Cerebellar cortex (tissue), 1 donor: ENCODE results near the gene KCNS3.
A peak's percentile ranks its signal among the peaks of the same experiment; 100 is the strongest.
"Not testable (repeated sequence)": the region's sequence is repeated elsewhere in the genome, so short reads cannot be mapped to it uniquely, and the experiment has no call there.

Experiments used
- DNase-seq: peaks from one replicate; pipeline ENCODE4 v3.0.0-alpha.2; 2015; ENCODE audit warnings: low spot score

KCNS3 gene

DNA sequence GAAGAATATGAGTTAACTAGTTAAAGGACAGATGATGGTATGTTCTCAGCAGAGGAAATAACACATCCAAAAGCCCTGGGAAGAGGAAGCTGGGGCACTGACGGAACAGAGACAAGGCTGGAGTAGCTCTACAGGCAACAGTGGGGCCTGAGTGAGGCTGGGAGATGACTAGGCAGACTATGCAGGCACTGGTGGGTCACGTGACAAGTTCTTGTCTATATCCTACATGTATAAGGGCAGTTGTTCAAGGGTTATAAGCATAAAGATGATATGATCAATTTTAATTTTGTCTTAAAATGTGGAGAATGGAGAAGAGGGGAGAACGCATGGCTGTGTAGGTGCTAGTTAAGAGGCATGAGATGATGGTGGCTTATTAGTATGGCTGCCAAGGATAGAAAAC, 68.6 kb downstream of the KCNS3 start:
- no peak for DNase-seq

DNA sequence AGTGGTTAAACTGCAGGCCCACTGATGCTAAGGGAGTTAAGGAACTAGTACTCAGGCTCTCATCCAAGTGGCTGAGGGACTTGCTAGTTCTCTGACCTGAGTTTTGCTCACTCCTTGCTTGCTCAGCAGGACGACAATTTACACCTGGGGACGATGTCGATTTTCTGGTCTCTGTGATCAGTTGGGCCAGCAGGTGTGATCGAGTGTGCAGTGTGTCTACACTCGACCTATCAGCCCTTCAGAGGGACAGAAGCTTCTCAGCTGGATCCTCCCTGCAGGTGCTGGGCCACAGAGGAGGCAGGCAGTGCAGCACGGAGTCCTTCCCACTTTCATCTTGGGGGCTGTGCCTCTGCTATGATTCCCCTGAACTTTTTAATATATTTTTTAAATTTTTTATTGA, 71.5 kb downstream of the KCNS3 start:
- DNase-seq = no peak

DNA sequence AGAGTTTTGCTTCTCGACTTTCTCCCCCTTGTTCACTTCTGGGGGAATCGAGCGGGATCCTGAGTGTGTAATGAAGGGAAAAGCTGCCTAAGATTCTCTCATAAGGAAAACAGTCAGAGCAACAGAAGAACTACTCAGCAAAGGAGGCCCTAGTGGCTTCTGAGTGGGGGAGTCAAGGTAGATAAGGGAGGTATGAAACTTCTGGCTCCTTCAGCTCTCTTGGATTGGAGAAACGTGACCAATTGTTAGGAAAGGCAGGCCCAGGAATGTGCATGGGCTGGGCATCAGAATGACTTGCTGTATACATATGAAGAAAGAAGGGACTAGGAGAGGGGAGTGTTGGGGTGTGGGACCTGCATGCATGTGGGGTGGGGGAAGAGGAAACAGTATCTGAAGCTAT, 73.1 kb downstream of the KCNS3 start:
- DNase-seq = no peak

DNA sequence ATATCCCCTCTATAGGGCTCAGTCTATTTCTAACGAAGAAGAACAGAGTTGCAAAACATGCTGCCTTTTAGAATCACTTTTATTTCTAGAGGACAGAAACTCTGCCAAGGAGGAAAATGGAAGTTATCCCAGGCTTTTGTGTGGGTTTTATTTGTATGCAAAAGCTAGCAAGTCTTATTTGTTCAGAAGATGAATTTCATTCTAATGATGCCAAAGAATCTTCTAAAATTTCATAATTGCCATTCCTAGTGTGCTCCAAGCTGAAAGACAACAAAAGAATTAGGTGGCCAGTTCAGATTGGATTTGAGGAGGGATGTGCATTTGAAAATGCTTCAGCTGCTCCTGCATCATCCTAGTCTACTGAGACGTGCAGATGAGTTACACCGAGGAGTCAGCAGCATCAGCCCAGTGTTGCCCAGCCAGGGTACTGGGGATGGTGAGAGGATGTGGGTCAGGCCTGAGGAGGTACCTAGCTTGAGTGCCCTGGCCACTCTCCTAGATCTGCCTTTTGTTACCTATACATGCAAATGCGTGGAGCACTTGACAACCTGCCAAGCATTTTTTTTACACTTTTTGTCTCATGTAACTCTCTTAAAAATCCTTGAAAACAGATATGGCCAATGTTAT, 80.1 kb downstream of the KCNS3 start:
- peak; percentile 1 for DNase-seq

DNA sequence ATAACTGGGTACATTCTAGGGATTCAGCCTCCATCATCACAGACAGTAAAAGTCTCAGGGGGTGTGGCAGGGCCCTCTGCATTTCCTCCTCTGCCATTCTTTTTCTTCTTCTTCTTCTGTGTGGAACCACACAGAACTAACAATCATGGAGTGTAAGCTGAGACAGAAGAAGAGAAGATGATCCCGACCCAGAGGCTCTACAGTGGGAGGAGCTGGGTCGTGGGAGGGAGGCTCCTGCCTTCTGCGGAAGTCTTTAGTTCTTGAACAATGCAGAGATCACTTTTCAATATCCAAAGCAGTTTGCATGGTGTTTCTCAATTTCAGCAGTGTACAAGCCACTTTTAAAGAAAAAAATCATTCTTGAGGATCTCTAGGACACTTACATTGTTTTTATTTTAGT, 80.9 kb downstream of the KCNS3 start:
- no peak for DNase-seq

DNA sequence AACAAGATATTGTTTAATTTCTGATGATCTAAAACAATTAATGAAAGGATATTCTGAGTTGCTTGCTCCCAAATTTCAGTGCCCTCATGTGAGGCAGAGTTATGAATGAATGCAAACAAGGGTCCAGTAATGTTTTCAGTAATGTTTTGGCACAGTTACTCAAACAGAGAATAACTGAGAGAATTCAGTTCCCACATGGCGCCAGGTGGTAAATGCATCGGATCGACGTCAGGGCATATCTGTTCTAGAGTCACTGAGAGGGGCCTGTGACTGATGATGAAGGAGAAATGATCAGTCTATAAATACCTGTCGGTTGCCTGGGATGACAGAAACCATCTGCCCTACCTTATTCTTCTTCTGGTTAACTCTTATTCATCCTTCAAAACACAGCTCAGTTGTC, 81.4 kb downstream of the KCNS3 start:
- no peak for DNase-seq

DNA sequence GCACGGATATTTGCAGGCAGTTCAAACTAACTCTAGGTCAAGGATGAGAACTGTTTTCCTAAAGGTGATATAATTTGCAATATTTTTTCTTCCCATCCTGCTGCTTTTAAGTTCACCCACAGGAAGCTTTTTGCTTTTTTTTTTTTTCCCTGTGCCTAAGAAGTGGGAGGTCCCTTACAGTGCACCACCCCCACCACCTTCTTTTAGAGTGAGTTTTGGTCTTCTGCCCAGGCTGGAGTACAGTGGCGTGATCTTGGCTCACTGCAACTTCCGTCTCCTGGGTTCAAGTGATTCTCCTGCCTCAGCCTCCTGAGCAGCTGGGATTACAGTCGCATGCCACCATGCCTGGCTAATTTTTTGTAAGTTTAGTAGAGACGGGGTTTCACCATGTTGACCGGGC, 82.5 kb downstream of the KCNS3 start:
- no peak for DNase-seq

DNA sequence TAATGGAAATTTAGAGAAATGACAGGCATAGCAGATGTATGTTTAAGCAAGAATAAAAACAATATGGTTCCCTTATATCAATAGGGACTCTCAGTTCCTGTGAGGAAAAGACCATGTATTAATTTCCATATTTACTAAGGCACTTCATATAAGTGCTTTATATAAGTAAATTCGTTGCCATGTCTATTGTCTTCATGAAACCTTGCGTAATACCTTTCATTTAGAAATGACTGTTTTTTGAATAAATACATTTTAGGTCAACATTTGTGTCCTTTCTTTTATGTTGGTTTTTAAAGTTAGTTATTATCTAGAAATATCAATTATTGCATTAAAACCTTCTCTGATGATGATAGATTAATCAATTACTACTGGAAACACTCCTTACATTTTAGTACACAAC, 83.3 kb downstream of the KCNS3 start:
- no peak for DNase-seq

DNA sequence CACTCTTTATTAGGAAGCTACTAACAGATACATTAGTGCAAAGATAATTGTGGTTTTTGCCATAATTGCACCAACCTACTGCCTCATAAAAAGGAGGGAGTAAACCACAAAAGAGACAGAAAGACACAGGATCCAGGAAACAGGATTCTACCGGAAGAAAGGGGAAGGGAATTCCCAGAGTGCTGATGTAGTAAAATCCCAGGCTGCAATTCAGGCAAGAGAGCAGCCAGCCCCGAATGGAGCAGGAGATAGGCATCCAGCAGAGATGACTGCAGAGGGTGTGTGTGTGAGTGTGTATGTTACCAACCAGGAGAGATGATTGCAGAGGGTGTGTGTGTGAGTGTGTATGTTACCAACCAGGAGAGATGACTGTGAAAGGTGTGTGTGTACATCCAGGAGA, 84.4 kb downstream of the KCNS3 start:
- no peak for DNase-seq

DNA sequence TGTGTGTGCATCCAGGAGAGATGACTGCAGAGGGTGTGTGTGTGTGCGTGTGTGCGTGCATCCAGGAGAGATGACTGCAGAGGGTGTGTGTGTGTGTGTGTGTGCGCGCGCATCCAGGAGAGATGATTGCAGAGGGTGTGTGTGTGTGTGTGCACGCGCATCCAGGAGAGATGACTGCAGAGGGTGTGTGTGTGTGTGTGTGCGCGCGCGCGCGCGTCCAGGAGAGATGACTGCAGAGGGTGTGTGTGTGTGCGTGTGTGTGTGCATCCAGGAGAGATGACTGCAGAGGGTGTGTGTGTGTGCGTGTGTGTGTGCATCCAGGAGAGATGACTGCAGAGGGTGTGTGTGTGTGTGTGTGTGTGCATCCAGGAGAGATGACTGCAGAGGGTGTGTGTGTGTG, 85.1 kb downstream of the KCNS3 start:
- DNase-seq = not testable (repeated sequence)

DNA sequence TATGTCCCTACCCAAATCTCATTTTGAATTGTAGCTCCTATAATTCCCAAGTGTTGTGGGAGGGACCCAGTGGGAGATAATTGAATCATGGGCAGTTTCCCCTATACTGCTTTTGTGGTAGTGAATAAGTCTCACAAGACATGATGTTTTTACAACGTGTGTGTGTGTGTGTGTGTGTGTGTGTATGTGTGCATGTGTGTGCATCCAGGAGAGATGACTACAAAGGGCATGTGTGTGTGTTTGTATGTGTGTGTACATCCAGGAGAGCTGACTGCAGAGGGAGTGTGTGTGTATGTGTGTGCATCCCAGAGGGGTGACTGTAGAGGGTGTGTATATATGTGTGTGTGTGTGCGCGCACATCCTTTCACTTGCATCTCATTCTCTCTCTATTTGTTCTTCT, 86.7 kb downstream of the KCNS3 start:
- no peak for DNase-seq

DNA sequence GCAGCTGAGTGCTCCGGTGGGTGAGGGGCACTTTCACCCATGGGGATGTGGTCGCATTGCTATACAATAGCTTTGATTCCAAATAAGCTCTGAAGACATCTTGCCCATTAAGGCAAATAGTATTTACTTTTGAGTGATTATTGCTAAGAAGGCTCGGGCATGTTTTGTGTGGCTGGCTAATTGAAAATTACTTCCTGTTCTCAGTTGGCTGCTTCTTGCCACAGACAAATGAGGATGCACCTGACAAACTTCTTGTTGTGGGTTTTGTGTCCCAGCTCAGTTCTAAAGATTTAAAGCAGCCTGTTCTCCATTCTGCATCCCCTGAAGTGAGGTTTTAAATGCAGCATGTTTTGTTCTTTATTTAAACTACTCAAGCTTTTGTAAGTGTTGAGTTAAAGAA, 88.3 kb downstream of the KCNS3 start:
- no peak for DNase-seq

DNA sequence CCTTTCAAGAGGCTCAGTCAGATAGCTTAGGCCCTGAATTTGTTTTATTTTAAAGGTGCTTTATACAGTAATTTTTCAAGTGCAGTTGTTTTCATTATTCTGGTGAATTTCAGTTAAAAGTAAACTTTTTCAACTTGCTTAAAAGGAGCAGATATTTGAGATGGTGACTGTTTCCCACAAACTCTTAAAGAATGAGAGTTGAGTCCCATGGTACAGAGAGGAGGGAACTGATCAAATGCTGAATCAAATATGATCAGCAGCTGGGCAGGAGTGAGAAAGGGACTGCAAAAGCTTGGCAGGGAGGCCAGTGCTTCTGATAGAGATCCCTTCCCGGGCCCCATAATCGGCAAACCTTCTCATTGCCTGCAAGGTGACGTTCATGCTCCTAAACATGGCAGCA, 91.2 kb downstream of the KCNS3 start:
- no peak for DNase-seq

DNA sequence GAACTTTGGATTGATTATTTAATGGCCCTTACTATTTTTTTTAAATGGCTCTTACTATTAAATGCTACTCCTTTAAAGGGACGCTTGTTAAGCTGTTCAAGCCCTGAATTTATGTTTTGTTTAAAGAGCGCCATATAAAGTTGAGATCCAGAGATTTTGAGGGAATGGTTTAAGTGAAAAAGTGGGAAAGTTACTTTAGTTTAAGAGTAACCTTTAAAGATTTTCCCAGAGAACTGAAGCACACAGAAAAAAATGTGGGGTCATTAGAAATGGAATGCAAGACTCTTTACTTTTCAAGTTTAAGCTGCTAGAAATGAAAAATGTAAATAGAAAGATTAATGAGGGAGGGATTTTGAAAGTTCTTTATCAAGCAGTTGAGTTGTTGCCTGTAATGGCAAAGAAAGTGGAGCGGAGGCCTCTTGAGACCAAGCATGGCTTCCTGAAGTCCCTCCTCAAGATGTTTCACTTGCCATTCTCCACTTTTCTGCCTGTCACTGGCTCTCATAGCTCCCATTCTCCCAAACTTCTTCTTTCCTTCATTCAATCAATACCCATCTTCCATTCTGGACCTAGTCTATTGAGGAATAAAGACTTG, 93.2 kb downstream of the KCNS3 start:
- DNase-seq = no peak

DNA sequence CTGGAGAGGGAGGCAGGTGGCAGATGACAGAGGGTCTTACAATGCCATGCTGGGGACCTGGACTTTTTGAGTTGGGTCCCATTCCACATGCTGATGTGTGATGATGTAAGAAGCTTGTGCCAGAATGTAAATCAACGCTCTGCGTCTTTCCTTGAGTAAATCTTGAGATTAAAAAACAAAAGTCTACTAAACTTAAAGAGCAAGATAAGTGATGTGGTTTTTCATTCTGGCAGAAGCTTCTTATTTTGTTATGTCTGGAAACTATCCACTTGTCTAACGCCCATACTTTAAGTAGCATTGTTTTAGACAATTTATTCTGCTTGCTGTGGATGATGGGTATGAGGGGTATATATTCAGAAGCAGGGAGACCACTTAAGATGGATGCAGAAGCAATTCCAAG, 94.5 kb downstream of the KCNS3 start:
- no peak for DNase-seq

DNA sequence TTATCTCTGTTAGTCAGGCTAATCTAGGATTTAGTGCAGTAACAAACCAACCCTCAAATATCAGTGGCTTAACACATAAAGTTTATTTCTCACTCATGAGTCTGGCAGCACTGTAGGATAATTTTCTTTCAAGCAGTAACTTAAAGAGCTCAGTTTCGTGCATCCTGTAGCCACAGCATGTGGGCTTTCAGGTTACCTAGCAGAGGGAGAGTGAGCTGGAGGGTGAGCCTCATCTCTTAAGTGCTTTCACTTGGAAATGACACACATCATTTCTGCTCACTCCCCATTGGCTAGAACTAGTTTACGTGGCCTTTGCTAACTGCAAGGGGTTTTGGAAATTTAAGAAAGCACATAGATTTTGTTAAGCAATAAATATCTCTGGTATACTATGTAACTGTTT, 96.9 kb downstream of the KCNS3 start:
- DNase-seq = no peak

DNA sequence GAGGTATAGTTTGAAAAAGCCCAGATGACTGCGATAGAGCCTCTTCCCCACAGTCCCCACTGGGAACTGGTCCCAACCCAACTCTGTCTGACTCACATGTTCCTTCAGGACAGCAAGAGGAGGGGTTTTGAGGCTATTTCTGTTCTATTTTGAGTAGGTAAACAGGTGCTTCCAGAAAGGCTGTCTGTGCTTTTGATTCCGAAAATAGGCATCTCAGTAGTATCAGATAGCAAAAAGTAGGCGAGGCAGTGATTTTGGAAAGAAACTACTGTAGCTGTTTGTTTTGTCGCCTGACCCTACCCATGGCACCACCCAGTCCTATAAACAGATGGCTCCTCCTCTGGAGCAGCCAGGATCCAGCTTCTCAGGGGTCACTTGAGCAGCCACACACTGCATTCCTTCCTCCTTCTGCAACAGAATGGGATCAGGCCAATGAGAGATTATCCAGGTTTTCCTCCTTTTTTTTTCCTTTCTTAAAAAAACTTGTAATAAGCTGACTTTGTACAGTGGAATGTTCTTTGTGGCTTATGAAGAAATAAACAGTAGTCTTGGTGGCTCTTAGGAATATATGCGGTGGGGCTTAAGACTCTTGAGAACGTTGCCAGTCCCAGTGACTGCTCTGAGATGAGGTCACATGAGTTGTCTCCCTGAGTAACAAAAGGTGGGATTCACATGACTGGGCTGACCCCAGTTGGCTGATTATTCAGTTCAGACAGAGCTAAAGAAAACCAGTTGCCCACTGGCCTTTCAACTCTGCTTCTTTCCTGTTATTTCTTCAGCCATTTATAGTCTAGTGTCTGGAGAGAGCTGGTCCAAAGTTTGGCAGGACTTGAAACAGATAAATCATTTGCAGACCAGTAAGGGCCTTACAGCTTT, 98.6 kb downstream of the KCNS3 start:
- DNase-seq = no peak

DNA sequence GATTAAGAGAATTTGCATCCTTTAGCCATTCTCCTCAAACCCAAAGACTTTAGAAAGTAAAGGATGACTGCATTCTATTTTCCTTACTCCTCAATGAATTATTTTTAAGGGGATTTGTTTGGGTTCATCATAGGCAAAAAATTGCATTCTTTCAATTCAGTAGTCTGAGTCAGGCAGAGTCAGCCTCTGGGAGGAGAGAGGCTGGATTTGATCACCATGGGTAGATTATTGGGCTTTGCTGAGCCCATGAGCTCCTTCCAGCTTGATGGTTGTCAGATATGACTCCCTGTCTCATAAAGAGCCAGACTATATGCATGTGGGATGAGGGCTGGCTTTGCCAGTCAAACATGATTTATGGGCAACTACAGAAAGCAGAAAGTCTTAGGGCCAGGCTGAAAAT, 101.2 kb downstream of the KCNS3 start:
- no peak for DNase-seq

DNA sequence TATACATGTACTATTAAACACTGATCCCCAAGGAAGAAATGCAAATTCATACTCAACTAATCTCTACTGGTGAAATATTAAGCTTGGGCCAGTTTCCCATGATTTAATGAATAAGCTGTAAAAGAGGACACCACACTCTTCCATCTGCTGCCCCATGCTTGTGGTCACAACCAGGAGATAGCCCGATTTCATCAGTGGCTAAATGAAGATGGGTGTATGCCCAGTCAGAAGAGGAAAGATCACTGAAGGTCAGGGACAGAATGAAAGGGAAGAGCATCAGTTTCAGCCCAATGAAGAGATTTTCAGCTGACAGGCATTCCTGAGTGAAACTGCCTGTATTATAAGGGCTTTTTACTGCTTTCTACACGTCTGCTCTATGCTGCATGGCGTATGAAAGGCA, 103.5 kb downstream of the KCNS3 start:
- DNase-seq = no peak
